CD8-positive, alpha-beta memory T cell (primary cell): ENCODE measurements around the gene LTF. TPM values are rescaled to one million over a fixed set of nuclear protein-coding genes. Genes with fewer than 3 reads are reported as not detected.

Experiments used
- CTCF ChIA-PET: fragments of 350-600 bp; sonication (Branson Sonifier 250); formaldehyde crosslinking; loops from one replicate; lab custom pipeline; 2021; ENCODE audit warnings: antibody characterized with exemption; lab: Charles Lee
- POLR2A ChIA-PET: fragments of 350-600 bp; sonication (Branson Sonifier 250); formaldehyde crosslinking; loops from one replicate; lab custom pipeline; 2021; ENCODE audit warnings: antibody characterized with exemption; lab: Charles Lee
- DNase-seq, 5 donors: peaks; one replicate each; pipeline versions ENCODE4 v3.0.0 to v3.0.0-alpha.2; 2020 to 2022; ENCODE audit warnings: mixed read lengths in 1 of 5
- H3K27ac ChIP-seq: one replicate; pipeline ENCODE4 v1.7.0; 2013; ENCODE audit warnings: low read depth, mild to moderate bottlenecking, low read length, moderate library complexity
- H3K27me3 ChIP-seq: 2 replicates; pipeline ENCODE4 v1.7.0; 2013; ENCODE audit warnings: low read length, mild to moderate bottlenecking; ENCODE audit not compliant: insufficient read depth, poor library complexity, severe bottlenecking
- H3K36me3 ChIP-seq: 2 replicates; pipeline ENCODE4 v1.7.0; 2013; ENCODE audit warnings: mild to moderate bottlenecking, low read length, moderate library complexity; ENCODE audit not compliant: insufficient read depth
- H3K4me1 ChIP-seq: 2 replicates; pipeline ENCODE4 v1.7.0; 2013; ENCODE audit warnings: mild to moderate bottlenecking, low read length, moderate library complexity; ENCODE audit not compliant: insufficient read depth
- H3K4me3 ChIP-seq: 2 replicates; pipeline ENCODE4 v1.7.0; 2013; ENCODE audit warnings: mild to moderate bottlenecking, low read length
- H3K9me3 ChIP-seq: 2 replicates; pipeline ENCODE4 v1.7.0; 2013; ENCODE audit warnings: mild to moderate bottlenecking, low read length
- H3K27ac Mint-ChIP-seq, 8 donors: one replicate each; pipeline ENCODE4 v1.8.0; 2020 to 2021; ENCODE audit warnings: mixed read lengths in 8 of 8, mild to moderate bottlenecking in 6 of 8, inconsistent platforms in 3 of 8, moderate library complexity in 3 of 8
- H3K27me3 Mint-ChIP-seq, 2 donors: one replicate each; pipeline ENCODE4 v1.8.0; 2020 to 2021; ENCODE audit warnings: mixed read lengths in 2 of 2, mild to moderate bottlenecking in 1 of 2, moderate library complexity in 1 of 2
- H3K36me3 Mint-ChIP-seq, 3 donors: one replicate each; pipeline ENCODE4 v1.8.0; 2020 to 2021; ENCODE audit warnings: mixed read lengths in 3 of 3, inconsistent platforms in 1 of 3, mild to moderate bottlenecking in 1 of 3
- H3K4me1 Mint-ChIP-seq, 3 donors: one replicate each; pipeline ENCODE4 v1.8.0; 2020 to 2021; ENCODE audit warnings: mixed read lengths in 3 of 3, inconsistent platforms in 1 of 3, mild to moderate bottlenecking in 1 of 3
- H3K4me3 Mint-ChIP-seq, 7 donors: one replicate each; pipeline ENCODE4 v1.8.0; 2020 to 2021; ENCODE audit warnings: mixed read lengths in 7 of 7, mild to moderate bottlenecking in 6 of 7, moderate library complexity in 4 of 7, inconsistent platforms in 2 of 7
- H3K9me3 Mint-ChIP-seq, 5 donors: one replicate each; pipeline ENCODE4 v1.8.0; 2020 to 2022; ENCODE audit warnings: mixed read lengths in 5 of 5, mild to moderate bottlenecking in 3 of 5, moderate library complexity in 2 of 5, inconsistent platforms in 1 of 5
- polyA plus RNA-seq: library from polyadenylated mRNA; unstranded; fragments of 300-500 nt; fragmentation: Illumina TruSeq; gene quantifications from one replicate; pipeline ENCODE4 v1.2.3, GENCODE V29; 2021
- total RNA-seq, 2 experiments: library from RNA; stranded (reverse); gene quantifications; one replicate each; pipeline ENCODE4 v1.2.3, GENCODE V29; 2021

Gene LTF
- total and polyA plus RNA-seq, 3 experiments from 2014 or later, result not detected

- DNase-seq, result no peak
Observed at GRCh38 chr3:46454606-46455005, 10.1 kb downstream of the LTF start.

GRCh38 chr3:46454209-46454595 is 10.5 kb downstream of the LTF start:
- DNase-seq, result no peak
- Mint-ChIP-seq H3K27ac (no peak overlapping the region), H3K36me3 (no peaks in the 10 kb centered on the region), H3K9me3 (peaks cover 0 to 1% (median 0%) of the 10 kb centered on the region in 5 donors), H3K27me3 (peaks cover 3 to 8% of the 10 kb centered on the region in 2 donors), H3K4me1 (peaks cover 0 to 6% (median 5%) of the 10 kb centered on the region in 3 donors), H3K4me3 (no peak overlapping the region)
- Histone ChIP-seq H3K36me3 (no peaks in the 10 kb centered on the region), H3K27me3 (peaks cover 3% of the 10 kb centered on the region), H3K4me1 (no peaks in the 10 kb centered on the region), H3K27ac (no peak overlapping the region), H3K9me3 (no peaks in the 10 kb centered on the region), H3K4me3 (no peak overlapping the region)
- POLR2A ChIA-PET, result no interaction called here
- CTCF ChIA-PET, result no interaction called here

More at GRCh38 chr3:46454606-46455005, 10.1 kb downstream of the LTF start:
- Histone ChIP-seq H3K4me1 (no peaks in the 10 kb centered on the region), H3K27me3 (peaks cover 3% of the 10 kb centered on the region), H3K27ac (no peak overlapping the region), H3K4me3 (no peak overlapping the region), H3K9me3 (no peaks in the 10 kb centered on the region), H3K36me3 (no peaks in the 10 kb centered on the region)
- no peak overlapping the region for H3K4me3 Mint-ChIP-seq
- H3K9me3 Mint-ChIP-seq, result peaks cover 0 to 1% (median 0%) of the 10 kb centered on the region in 5 donors
- peaks cover 0 to 6% (median 5%) of the 10 kb centered on the region in 3 donors for H3K4me1 Mint-ChIP-seq
- ChIA-PET CTCF (no interaction called here), POLR2A (no interaction called here)
- no peaks in the 10 kb centered on the region for H3K36me3 Mint-ChIP-seq
- H3K27me3 Mint-ChIP-seq, result peaks cover 4 to 8% of the 10 kb centered on the region in 2 donors
- no peak overlapping the region for H3K27ac Mint-ChIP-seq

GRCh38 chr3:46453526-46454208 is 11.0 kb downstream of the LTF start:
- Mint-ChIP-seq H3K9me3 (peaks cover 0 to 1% (median 0%) of the 10 kb centered on the region in 5 donors), H3K36me3 (no peaks in the 10 kb centered on the region), H3K27me3 (peaks cover 6 to 8% of the 10 kb centered on the region in 2 donors), H3K27ac (no peak overlapping the region), H3K4me1 (peaks cover 0 to 6% (median 5%) of the 10 kb centered on the region in 3 donors), H3K4me3 (no peak overlapping the region)
- Histone ChIP-seq H3K36me3 (no peaks in the 10 kb centered on the region), H3K4me1 (no peaks in the 10 kb centered on the region), H3K9me3 (no peaks in the 10 kb centered on the region), H3K27ac (no peak overlapping the region), H3K27me3 (peaks cover 3% of the 10 kb centered on the region), H3K4me3 (no peak overlapping the region)
- ChIA-PET CTCF (no interaction called here), POLR2A (no interaction called here)
- DNase-seq, result no peak

GRCh38 chr3:46449755-46450552 is 14.8 kb downstream of the LTF start:
- H3K4me1 Mint-ChIP-seq, result peaks cover 0 to 6% (median 5%) of the 10 kb centered on the region in 3 donors
- CTCF ChIA-PET, result interaction anchor here (1.1 to 1.4 kb wide), 2 partner anchors 11 to 21 kb away, joined by 3 to 6 read pairs; no protein-coding TSS in a partner anchor
- H3K4me3 Mint-ChIP-seq, result no peak overlapping the region
- H3K27ac Mint-ChIP-seq, result peak overlapping the region in 1 of 8 donors; percentile 54
- H3K9me3 Mint-ChIP-seq, result no peaks in the 10 kb centered on the region
- no peaks in the 10 kb centered on the region for H3K36me3 Mint-ChIP-seq
- Histone ChIP-seq H3K9me3 (no peaks in the 10 kb centered on the region), H3K27me3 (no peaks in the 10 kb centered on the region), H3K4me3 (no peak overlapping the region), H3K27ac (no peak overlapping the region), H3K36me3 (no peaks in the 10 kb centered on the region), H3K4me1 (no peaks in the 10 kb centered on the region)
- peaks cover 6 to 8% of the 10 kb centered on the region in 2 donors for H3K27me3 Mint-ChIP-seq
- DNase-seq, result no peak
- POLR2A ChIA-PET, result no interaction called here

GRCh38 chr3:46448721-46449120 is 16.0 kb downstream of the LTF start:
- Mint-ChIP-seq H3K9me3 (no peaks in the 10 kb centered on the region), H3K36me3 (no peaks in the 10 kb centered on the region), H3K27me3 (peaks cover 6% of the 10 kb centered on the region in 2 donors), H3K27ac (peak overlapping the region in 1 of 8 donors; percentile 88), H3K4me1 (peaks cover 0 to 3% (median 3%) of the 10 kb centered on the region in 3 donors), H3K4me3 (no peak overlapping the region)
- CTCF ChIA-PET, result no interaction called here
- Histone ChIP-seq H3K4me1 (no peaks in the 10 kb centered on the region), H3K9me3 (no peaks in the 10 kb centered on the region), H3K27me3 (no peaks in the 10 kb centered on the region), H3K27ac (no peak overlapping the region), H3K4me3 (no peak overlapping the region), H3K36me3 (no peaks in the 10 kb centered on the region)
- DNase-seq, result no peak
- POLR2A ChIA-PET, result no interaction called here

- Histone ChIP-seq H3K4me3 (no peak overlapping the region), H3K27me3 (no peaks in the 10 kb centered on the region), H3K27ac (no peak overlapping the region), H3K4me1 (no peaks in the 10 kb centered on the region), H3K9me3 (no peaks in the 10 kb centered on the region), H3K36me3 (no peaks in the 10 kb centered on the region)
- no peak overlapping the region for H3K4me3 Mint-ChIP-seq
- H3K27me3 Mint-ChIP-seq, result peaks cover 4 to 6% of the 10 kb centered on the region in 2 donors
- no peak for DNase-seq
- CTCF ChIA-PET, result no interaction called here
- H3K9me3 Mint-ChIP-seq, result no peaks in the 10 kb centered on the region
- H3K36me3 Mint-ChIP-seq, result no peaks in the 10 kb centered on the region
- no peak overlapping the region for H3K27ac Mint-ChIP-seq
- POLR2A ChIA-PET, result no interaction called here
- H3K4me1 Mint-ChIP-seq, result peaks cover 0 to 2% (median 0%) of the 10 kb centered on the region in 3 donors
Observed at GRCh38 chr3:46447228-46447985, 17.3 kb downstream of the LTF start.

- CTCF ChIA-PET, result interaction anchor here (0.8 kb wide), 1 partner anchor 46 kb away, joined by 4 read pairs; no protein-coding TSS in a partner anchor
- no peaks in the 10 kb centered on the region for H3K36me3 Mint-ChIP-seq
- H3K4me1 ChIP-seq, result peaks cover 20% of the 10 kb centered on the region
- DNase-seq, result peak in 1 of 5 donors; percentile 30
- H3K4me3 Mint-ChIP-seq, result peak overlapping the region in 1 of 7 donors; percentile 7
- H3K9me3 Mint-ChIP-seq, result no peaks in the 10 kb centered on the region
- no peaks in the 10 kb centered on the region for H3K36me3 ChIP-seq
- no peaks in the 10 kb centered on the region for H3K27me3 Mint-ChIP-seq
- H3K27me3 ChIP-seq, result no peaks in the 10 kb centered on the region
- no peak overlapping the region for H3K27ac Mint-ChIP-seq
- peaks cover 23 to 24% (median 24%) of the 10 kb centered on the region in 3 donors for H3K4me1 Mint-ChIP-seq
- POLR2A ChIA-PET, result no interaction called here
- H3K4me3 ChIP-seq, result no peak overlapping the region
- no peak overlapping the region for H3K27ac ChIP-seq
- no peaks in the 10 kb centered on the region for H3K9me3 ChIP-seq
Observed at GRCh38 chr3:46442576-46443530, 21.9 kb downstream of the LTF start.
